Measurements from ENCODE around the gene HDGFL3.

GRCh38 chr15:83088876-83089275, 118.7 kb downstream of the HDGFL3 start:
- TF ChIP-seq ZBTB7A (IDR thresholded peaks at IDR 0.05; ENCODE audit: low read depth): no peak
- no peak for TF ChIP-seq CEBPB (IDR thresholded peaks at IDR 0.05)
- TF ChIP-seq FOXM1 (IDR thresholded peaks at IDR 0.05; ENCODE audit: borderline replicate concordance, low read depth): no peak
- TF ChIP-seq RAD21 (IDR thresholded peaks at IDR 0.05; ENCODE audit: low read depth): no peak
- TF ChIP-seq CREB1 (IDR thresholded peaks at IDR 0.05; ENCODE audit: low read depth): no peak
- no peak for TF ChIP-seq MAX (IDR thresholded peaks at IDR 0.05)
- no peak for TF ChIP-seq TCF12 (IDR thresholded peaks at IDR 0.05; ENCODE audit: low read depth)
- TF ChIP-seq, protein P1, sequence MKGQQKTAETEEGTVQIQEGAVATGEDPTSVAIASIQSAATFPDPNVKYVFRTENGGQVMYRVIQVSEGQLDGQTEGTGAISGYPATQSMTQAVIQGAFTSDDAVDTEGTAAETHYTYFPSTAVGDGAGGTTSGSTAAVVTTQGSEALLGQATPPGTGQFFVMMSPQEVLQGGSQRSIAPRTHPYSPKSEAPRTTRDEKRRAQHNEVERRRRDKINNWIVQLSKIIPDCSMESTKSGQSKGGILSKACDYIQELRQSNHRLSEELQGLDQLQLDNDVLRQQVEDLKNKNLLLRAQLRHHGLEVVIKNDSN (IDR thresholded peaks at IDR 0.05): no peak
- TF ChIP-seq TEAD4 (IDR thresholded peaks at IDR 0.05): no peak
